Suprapubic skin (tissue), 4 donors: ENCODE data around the gene GRID1.

ENCODE experiments used
- EP300 ChIP-seq: sonication (generic); formaldehyde crosslinking; IDR thresholded peaks from one replicate; pipeline ENCODE4 v1.6.1; 2017; ENCODE audit warnings: antibody characterized with exemption
- POLR2A ChIP-seq, 2 donors: fragments of 450-650 bp; IDR thresholded peaks; one replicate each; pipeline ENCODE4 v1.6.1; 2017; ENCODE audit warnings: antibody characterized with exemption in 2 of 2, mild to moderate bottlenecking in 2 of 2, moderate library complexity in 2 of 2
- POLR2AphosphoS5 ChIP-seq, 3 donors: sonication (generic); formaldehyde crosslinking; IDR thresholded peaks; one replicate each; pipeline ENCODE4 v1.6.1; 2017; ENCODE audit warnings: antibody characterized with exemption in 3 of 3
- TF ChIP-seq, protein P1 (sequence below), 2 donors: fragments of 200-600 bp in 1 of 2; fragments of 450-650 bp in 1 of 2; sonication (generic) in 1 of 2; IDR thresholded peaks; one replicate each; pipeline ENCODE4 v1.5.1; 2016 to 2019; ENCODE audit warnings: antibody characterized with exemption in 2 of 2, mild to moderate bottlenecking in 1 of 2, moderate library complexity in 1 of 2

DNA sequence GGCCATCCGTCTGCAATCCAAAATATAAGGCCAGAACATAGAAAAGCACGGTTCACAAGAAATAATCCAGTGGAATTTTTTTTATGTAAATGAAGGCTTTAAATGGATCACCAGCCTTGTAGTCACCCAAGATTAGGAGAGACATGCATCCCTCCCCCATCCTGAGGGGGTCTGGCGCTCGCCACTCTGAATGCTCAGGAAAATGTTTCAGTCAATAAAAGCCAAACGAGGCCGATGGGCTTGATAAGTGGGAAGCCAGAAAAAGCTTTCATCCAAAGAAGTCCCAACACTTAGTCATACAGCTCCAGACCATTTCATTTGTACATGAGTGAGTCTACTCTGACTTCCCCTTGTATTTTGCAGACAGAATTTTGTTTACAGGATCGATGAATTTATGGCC is 631.8 kb downstream of the GRID1 start:
- TF ChIP-seq, protein P1, sequence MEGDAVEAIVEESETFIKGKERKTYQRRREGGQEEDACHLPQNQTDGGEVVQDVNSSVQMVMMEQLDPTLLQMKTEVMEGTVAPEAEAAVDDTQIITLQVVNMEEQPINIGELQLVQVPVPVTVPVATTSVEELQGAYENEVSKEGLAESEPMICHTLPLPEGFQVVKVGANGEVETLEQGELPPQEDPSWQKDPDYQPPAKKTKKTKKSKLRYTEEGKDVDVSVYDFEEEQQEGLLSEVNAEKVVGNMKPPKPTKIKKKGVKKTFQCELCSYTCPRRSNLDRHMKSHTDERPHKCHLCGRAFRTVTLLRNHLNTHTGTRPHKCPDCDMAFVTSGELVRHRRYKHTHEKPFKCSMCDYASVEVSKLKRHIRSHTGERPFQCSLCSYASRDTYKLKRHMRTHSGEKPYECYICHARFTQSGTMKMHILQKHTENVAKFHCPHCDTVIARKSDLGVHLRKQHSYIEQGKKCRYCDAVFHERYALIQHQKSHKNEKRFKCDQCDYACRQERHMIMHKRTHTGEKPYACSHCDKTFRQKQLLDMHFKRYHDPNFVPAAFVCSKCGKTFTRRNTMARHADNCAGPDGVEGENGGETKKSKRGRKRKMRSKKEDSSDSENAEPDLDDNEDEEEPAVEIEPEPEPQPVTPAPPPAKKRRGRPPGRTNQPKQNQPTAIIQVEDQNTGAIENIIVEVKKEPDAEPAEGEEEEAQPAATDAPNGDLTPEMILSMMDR (IDR thresholded peaks at IDR 0.05) = no peak
- no peak for TF ChIP-seq POLR2AphosphoS5 (IDR thresholded peaks at IDR 0.05)
- no peak for TF ChIP-seq POLR2A (IDR thresholded peaks at IDR 0.05)
- no peak for TF ChIP-seq EP300
